Psoas muscle (tissue), 8 donors: ENCODE measurements around the gene GALC. TPM values are rescaled to one million over a fixed set of nuclear protein-coding genes. Genes with fewer than 3 reads are reported as not detected.

Source experiments
- ATAC-seq, 4 donors: fragments of 200-7000 bp; cut with Tn5 transposase; one replicate each; pipeline ENCODE4 v1.9.1; 2020; ENCODE audit warnings: moderate library complexity in 3 of 4, mild to moderate bottlenecking in 2 of 4
- DNase-seq, 2 donors: peaks; one replicate each; pipeline ENCODE4 v3.0.0-alpha.2; 2020
- H3K27ac ChIP-seq: fragments of 200-600 bp; one replicate; pipeline ENCODE4 v1.8.0; 2022
- H3K27me3 ChIP-seq, 3 donors: fragments of 200-600 bp in 1 of 3; one replicate each; pipeline versions ENCODE4 v1.6.1 to v1.8.0; 2013 to 2022; ENCODE audit warnings: low read length in 2 of 3, mild to moderate bottlenecking in 2 of 3, moderate library complexity in 1 of 3; ENCODE audit not compliant: insufficient read depth in 3 of 3
- H3K36me3 ChIP-seq, 2 donors: fragments of 200-600 bp in 1 of 2; one replicate each; pipeline versions ENCODE4 v1.6.1 to v1.8.0; 2013 to 2022; ENCODE audit warnings: low read depth in 1 of 2, mild to moderate bottlenecking in 1 of 2, moderate library complexity in 1 of 2; ENCODE audit not compliant: insufficient read depth in 1 of 2
- H3K4me1 ChIP-seq: fragments of 200-600 bp; one replicate; pipeline ENCODE4 v1.8.0; 2022
- H3K4me3 ChIP-seq: fragments of 200-600 bp; one replicate; pipeline ENCODE4 v1.8.0; 2022; ENCODE audit warnings: mild to moderate bottlenecking
- H3K9me3 ChIP-seq: fragments of 200-600 bp; one replicate; pipeline ENCODE4 v1.8.0; 2022
- CTCF ChIP-seq: fragments of 200-600 bp; IDR thresholded peaks from one replicate; pipeline ENCODE4 v1.8.0; 2022; ENCODE audit warnings: antibody characterized with exemption
- WGBS, 3 donors: extraction: QIAGEN DNeasy Blood & Tissue Kit; methylation state at CpG; one replicate each; pipeline versions ENCODE4 v1.1.6 to v1.1.7; 2013; 5-methylcytosine and 5-hydroxymethylcytosine counted together
- intact Hi-C, 2 donors: fragments of 100-400 bp; cut with DNase I; formaldehyde crosslinking; loops; one replicate each; pipeline versions ENCODE4 v1.11.0 to v1.14.2; 2022
- polyA plus RNA-seq, 3 donors: library from polyadenylated mRNA; stranded (reverse); fragments of 200-250 nt; gene quantifications; one replicate each; pipeline ENCODE4 v1.2.3, GENCODE V29; 2013
- total RNA-seq, 4 donors: library from RNA; stranded (reverse); fragmentation: NEBNext Ultra II Directional in 2 of 4; extraction: Animal tissue kit (Norgen Biotek cat#: 25700) in 2 of 4; gene quantifications; one replicate each; pipeline versions ENCODE4 v1.2.1 to v1.2.4, GENCODE V29; 2021 to 2023
- donor health status: healthy with polysubstance abuse.
- donor health status: DM: no; HTN: no; CAD: no; lungs with moderate emphysema.
- donor health status: Bipolar disorder and iron deficiency.
- donor health status: healthy.
- donor health status: DM: yes; HTN: yes; CAD: no.
- donor health status: DM: no; HTN: no; CAD: no.
- donor health status: DM: no; HTN: no; CAD: no.
- donor health status: DM: yes; HTN: yes; CAD: no.

Gene GALC
- total and polyA plus RNA-seq, 7 donors, result 4.0 to 10.2 (median 8.5) TPM

DNA sequence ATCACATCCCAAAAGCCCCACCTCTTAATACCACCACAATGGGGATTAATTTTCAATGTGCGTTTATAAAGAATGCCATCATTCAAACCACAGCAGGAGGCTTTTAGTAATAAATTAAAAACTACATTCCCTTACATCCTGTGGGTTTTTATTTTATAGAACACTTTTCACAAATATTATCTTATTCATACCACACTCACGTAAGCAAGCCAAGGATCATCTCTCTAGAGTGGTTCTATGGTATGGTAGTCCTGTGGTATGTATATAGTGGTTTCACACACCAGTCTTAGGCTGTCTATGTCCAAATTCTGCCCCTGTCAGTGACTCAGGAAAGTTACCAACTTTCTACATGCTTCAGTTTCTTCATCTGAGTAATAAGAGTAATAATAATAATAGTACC lies 100.2 kb downstream of the GALC start:
- no peaks in the 10 kb centered on the region for H3K27me3 ChIP-seq
- intact Hi-C loops, result no loop called here

GRCh38 chr14:87888136-87888999 lies 104.6 kb downstream of the GALC start:
- intact Hi-C loops, result no loop called here
- Histone ChIP-seq H3K9me3 (no peaks in the 10 kb centered on the region), H3K4me1 (no peaks in the 10 kb centered on the region), H3K27me3 (no peaks in the 10 kb centered on the region), H3K4me3 (no peak overlapping the region), H3K27ac (no peak overlapping the region), H3K36me3 (no peaks in the 10 kb centered on the region)
- no peak for TF ChIP-seq CTCF
- ATAC-seq (no peak), DNase-seq (peak in 1 of 2 donors; percentile 32)
- 66 to 72% (median 71%) methylated on average over 20 of the region's 20 CpGs for WGBS, 3 donors

More for the DNA sequence above, 100.2 kb downstream of the GALC start:
- Histone ChIP-seq H3K9me3 (no peaks in the 10 kb centered on the region), H3K4me3 (no peak overlapping the region), H3K4me1 (no peaks in the 10 kb centered on the region), H3K36me3 (no peaks in the 10 kb centered on the region), H3K27ac (no peak overlapping the region)
- WGBS, 3 donors, result 75 to 94% (median 85%) methylated on average over 2 of the region's 2 CpGs
- DNase-seq (no peak), ATAC-seq (no peak)
- no peak for TF ChIP-seq CTCF

GRCh38 chr14:87883750-87884149 lies 109.2 kb downstream of the GALC start:
- no peak for DNase-seq
- intact Hi-C loops, result no loop called here
- H3K27ac ChIP-seq, result no peak overlapping the region
- no peak for ATAC-seq
- TF ChIP-seq CTCF, result no peak
- no peaks in the 10 kb centered on the region for H3K36me3 ChIP-seq
- H3K4me3 ChIP-seq, result no peak overlapping the region
- H3K27me3 ChIP-seq, result no peaks in the 10 kb centered on the region
- WGBS, 3 donors, result 84 to 93% (median 90%) methylated on average over 1 of the region's 1 CpG
- H3K9me3 ChIP-seq, result no peaks in the 10 kb centered on the region
- H3K4me1 ChIP-seq, result no peaks in the 10 kb centered on the region

Other genes starting within 250 kb of the GALC start
- under 1 TPM; 0.24 to 0.34 (median 0.29) TPM for gene GPR65, start 12.0 kb upstream of the GALC start, total RNA-seq
- under 1 TPM; 0.06 to 0.18 (median 0.10) TPM for gene GPR65, start 12.0 kb upstream of the GALC start, polyA plus RNA-seq